Activated CD8-positive, alpha-beta T cell treated with anti-CD3 and anti-CD28 coated beads, Interleukin-2, amount 10 ng/mL, durations not matched to agents 7 days and 5 days (primary cell): ENCODE results near the gene ARHGAP24. TPM values are rescaled to one million over a fixed set of nuclear protein-coding genes. Genes with fewer than 3 reads are reported as not detected.
"Not testable (repeated sequence)": the region's sequence is repeated elsewhere in the genome, so short reads cannot be mapped to it uniquely, and the experiment has no call there.

Experiments used
- ATAC-seq: fragments of 150-1000 bp; cut with Tn5 transposase; one replicate; pipeline ENCODE4 v1.10.0; 2021; ENCODE audit warnings: moderate library complexity
- CTCF ChIA-PET: fragments of 350-600 bp; sonication (Branson Sonifier 250); formaldehyde crosslinking; loops from one replicate; lab custom pipeline; 2021; ENCODE audit warnings: antibody characterized with exemption; lab: Charles Lee
- POLR2A ChIA-PET: fragments of 350-600 bp; sonication (Branson Sonifier 250); formaldehyde crosslinking; loops from one replicate; lab custom pipeline; 2021; ENCODE audit warnings: antibody characterized with exemption; lab: Charles Lee
- DNase-seq: peaks from one replicate; pipeline ENCODE4 v3.0.0-alpha.2; 2020
- H3K27ac Mint-ChIP-seq: one replicate; pipeline ENCODE4 v1.8.0; 2021; ENCODE audit warnings: mild to moderate bottlenecking, mixed read lengths
- H3K27me3 Mint-ChIP-seq: one replicate; pipeline ENCODE4 v1.8.0; 2021; ENCODE audit warnings: low read depth, mixed read lengths
- H3K36me3 Mint-ChIP-seq: one replicate; pipeline ENCODE4 v1.8.0; 2021; ENCODE audit warnings: low read depth, mixed read lengths
- H3K4me1 Mint-ChIP-seq: one replicate; pipeline ENCODE4 v1.8.0; 2021; ENCODE audit warnings: low read depth, mixed read lengths
- H3K4me3 Mint-ChIP-seq: one replicate; pipeline ENCODE4 v1.8.0; 2021; ENCODE audit warnings: mild to moderate bottlenecking, mixed read lengths
- H3K9me3 Mint-ChIP-seq: one replicate; pipeline ENCODE4 v1.8.0; 2022; ENCODE audit warnings: mixed read lengths; ENCODE audit not compliant: insufficient read depth
- total RNA-seq, 2 experiments: library from RNA; stranded (reverse); gene quantifications; one replicate each; pipeline ENCODE4 v1.2.3, GENCODE V29; 2021

Gene ARHGAP24
- total RNA-seq, 2 experiments from 2014 or later: not detected

GRCh38 chr4:85489273-85489981, 14.5 kb downstream of the ARHGAP24 start:
- Mint-ChIP-seq H3K4me3 (no peak overlapping the region), H3K27ac (no peak overlapping the region), H3K36me3 (no peaks in the 10 kb centered on the region), H3K9me3 (no peaks in the 10 kb centered on the region), H3K4me1 (no peaks in the 10 kb centered on the region), H3K27me3 (no peaks in the 10 kb centered on the region)
- DNase-seq (no peak), ATAC-seq (no peak)
- CTCF ChIA-PET: no interaction called here
- POLR2A ChIA-PET: no interaction called here

GRCh38 chr4:85491527-85491926, 16.6 kb downstream of the ARHGAP24 start:
- Mint-ChIP-seq H3K4me3 (no peak overlapping the region), H3K36me3 (no peaks in the 10 kb centered on the region), H3K27ac (no peak overlapping the region), H3K9me3 (no peaks in the 10 kb centered on the region), H3K4me1 (no peaks in the 10 kb centered on the region), H3K27me3 (no peaks in the 10 kb centered on the region)
- ChIA-PET POLR2A (no interaction called here), CTCF (no interaction called here)
- no peak for ATAC-seq
- no peak for DNase-seq

- H3K27me3 Mint-ChIP-seq: no peaks in the 10 kb centered on the region
- CTCF ChIA-PET: no interaction called here
Observed at GRCh38 chr4:85492336-85492735, 17.4 kb downstream of the ARHGAP24 start.

GRCh38 chr4:85495621-85496020, 20.7 kb downstream of the ARHGAP24 start:
- ChIA-PET CTCF (no interaction called here), POLR2A (no interaction called here)
- Mint-ChIP-seq H3K9me3 (no peaks in the 10 kb centered on the region), H3K27me3 (no peaks in the 10 kb centered on the region), H3K4me1 (no peaks in the 10 kb centered on the region), H3K27ac (no peak overlapping the region), H3K36me3 (no peaks in the 10 kb centered on the region), H3K4me3 (no peak overlapping the region)
- DNase-seq (no peak), ATAC-seq (no peak)

More at GRCh38 chr4:85492336-85492735, 17.4 kb downstream of the ARHGAP24 start:
- Mint-ChIP-seq H3K4me3 (no peak overlapping the region), H3K27ac (no peak overlapping the region), H3K4me1 (no peaks in the 10 kb centered on the region), H3K9me3 (no peaks in the 10 kb centered on the region), H3K36me3 (no peaks in the 10 kb centered on the region)
- DNase-seq (no peak), ATAC-seq (no peak)
- POLR2A ChIA-PET: no interaction called here

GRCh38 chr4:85496126-85496849, 21.3 kb downstream of the ARHGAP24 start:
- no peaks in the 10 kb centered on the region for H3K27me3 Mint-ChIP-seq
- no peak overlapping the region for H3K4me3 Mint-ChIP-seq
- no peaks in the 10 kb centered on the region for H3K36me3 Mint-ChIP-seq
- no peaks in the 10 kb centered on the region for H3K9me3 Mint-ChIP-seq
- no peaks in the 10 kb centered on the region for H3K4me1 Mint-ChIP-seq
- H3K27ac Mint-ChIP-seq: no peak overlapping the region
- CTCF ChIA-PET: no interaction called here
- ATAC-seq (no peak), DNase-seq (no peak)
- POLR2A ChIA-PET: no interaction called here

GRCh38 chr4:85496933-85497332, 22.0 kb downstream of the ARHGAP24 start:
- ATAC-seq (no peak), DNase-seq (no peak)
- Mint-ChIP-seq H3K4me1 (no peaks in the 10 kb centered on the region), H3K9me3 (no peaks in the 10 kb centered on the region), H3K4me3 (no peak overlapping the region), H3K27ac (no peak overlapping the region), H3K27me3 (no peaks in the 10 kb centered on the region), H3K36me3 (no peaks in the 10 kb centered on the region)
- CTCF ChIA-PET: no interaction called here
- POLR2A ChIA-PET: no interaction called here

GRCh38 chr4:85498068-85498733, 23.3 kb downstream of the ARHGAP24 start:
- Mint-ChIP-seq H3K36me3 (no peaks in the 10 kb centered on the region), H3K27ac (no peak overlapping the region)
- ATAC-seq: no peak

GRCh38 chr4:85499573-85499972, 24.6 kb downstream of the ARHGAP24 start:
- no peak for ATAC-seq

More at GRCh38 chr4:85498068-85498733, 23.3 kb downstream of the ARHGAP24 start:
- no peaks in the 10 kb centered on the region for H3K9me3 Mint-ChIP-seq
- no peak overlapping the region for H3K4me3 Mint-ChIP-seq
- no peaks in the 10 kb centered on the region for H3K27me3 Mint-ChIP-seq
- CTCF ChIA-PET: no interaction called here
- no peaks in the 10 kb centered on the region for H3K4me1 Mint-ChIP-seq
- POLR2A ChIA-PET: no interaction called here
- no peak for DNase-seq

GRCh38 chr4:85500110-85500867, 25.3 kb downstream of the ARHGAP24 start:
- DNase-seq: no peak
- Mint-ChIP-seq H3K27ac (no peak overlapping the region), H3K36me3 (no peaks in the 10 kb centered on the region), H3K27me3 (no peaks in the 10 kb centered on the region), H3K4me1 (no peaks in the 10 kb centered on the region), H3K4me3 (no peak overlapping the region), H3K9me3 (no peaks in the 10 kb centered on the region)
- ChIA-PET POLR2A (no interaction called here), CTCF (no interaction called here)
- no peak for ATAC-seq

More at GRCh38 chr4:85499573-85499972, 24.6 kb downstream of the ARHGAP24 start:
- Mint-ChIP-seq H3K4me3 (no peak overlapping the region), H3K36me3 (no peaks in the 10 kb centered on the region), H3K4me1 (no peaks in the 10 kb centered on the region), H3K27ac (no peak overlapping the region), H3K9me3 (no peaks in the 10 kb centered on the region), H3K27me3 (no peaks in the 10 kb centered on the region)
- CTCF ChIA-PET: no interaction called here
- no peak for DNase-seq
- POLR2A ChIA-PET: no interaction called here

- CTCF ChIA-PET, H3K4me3 Mint-ChIP-seq, DNase-seq, H3K27ac Mint-ChIP-seq, ATAC-seq, H3K9me3 Mint-ChIP-seq, H3K36me3 Mint-ChIP-seq, POLR2A ChIA-PET, H3K27me3 Mint-ChIP-seq, H3K4me1 Mint-ChIP-seq: not testable (repeated sequence)
Observed at GRCh38 chr4:85501145-85501544, 26.2 kb downstream of the ARHGAP24 start.

- DNase-seq (no peak), ATAC-seq (no peak)
- ChIA-PET CTCF (no interaction called here), POLR2A (no interaction called here)
- H3K27ac Mint-ChIP-seq: no peak overlapping the region
- H3K4me1 Mint-ChIP-seq: no peaks in the 10 kb centered on the region
- H3K36me3 Mint-ChIP-seq: no peaks in the 10 kb centered on the region
- H3K4me3 Mint-ChIP-seq: no peak overlapping the region
- no peaks in the 10 kb centered on the region for H3K9me3 Mint-ChIP-seq
- H3K27me3 Mint-ChIP-seq: no peaks in the 10 kb centered on the region
Observed at GRCh38 chr4:85508654-85509053, 33.7 kb downstream of the ARHGAP24 start.
